Measurements from ENCODE around the gene GNG2. TPM values are rescaled to one million over a fixed set of nuclear protein-coding genes. Genes with fewer than 3 reads are reported as not detected.

GNG2 gene
- total RNA-seq, 2 donors from 2014 or later = 6.2 to 6.6 TPM

- ATAC-seq (peak; percentile 42), DNase-seq (peak in 1 of 4 donors; percentile 19)
- Histone ChIP-seq H3K4me1 (peaks cover under 1% of the 10 kb centered on the region), H3K9me3 (no peaks in the 10 kb centered on the region), H3K27me3 (no peaks in the 10 kb centered on the region), H3K4me3 (no peak overlapping the region), H3K27ac (no peak overlapping the region), H3K36me3 (replicated peaks in 1 of 2; ENCODE audit: insufficient read depth in 1 of 2, low read depth in 2 of 2) (peaks cover 0 to 19% of the 10 kb centered on the region in 2 donors)
- TF ChIP-seq, protein P1, sequence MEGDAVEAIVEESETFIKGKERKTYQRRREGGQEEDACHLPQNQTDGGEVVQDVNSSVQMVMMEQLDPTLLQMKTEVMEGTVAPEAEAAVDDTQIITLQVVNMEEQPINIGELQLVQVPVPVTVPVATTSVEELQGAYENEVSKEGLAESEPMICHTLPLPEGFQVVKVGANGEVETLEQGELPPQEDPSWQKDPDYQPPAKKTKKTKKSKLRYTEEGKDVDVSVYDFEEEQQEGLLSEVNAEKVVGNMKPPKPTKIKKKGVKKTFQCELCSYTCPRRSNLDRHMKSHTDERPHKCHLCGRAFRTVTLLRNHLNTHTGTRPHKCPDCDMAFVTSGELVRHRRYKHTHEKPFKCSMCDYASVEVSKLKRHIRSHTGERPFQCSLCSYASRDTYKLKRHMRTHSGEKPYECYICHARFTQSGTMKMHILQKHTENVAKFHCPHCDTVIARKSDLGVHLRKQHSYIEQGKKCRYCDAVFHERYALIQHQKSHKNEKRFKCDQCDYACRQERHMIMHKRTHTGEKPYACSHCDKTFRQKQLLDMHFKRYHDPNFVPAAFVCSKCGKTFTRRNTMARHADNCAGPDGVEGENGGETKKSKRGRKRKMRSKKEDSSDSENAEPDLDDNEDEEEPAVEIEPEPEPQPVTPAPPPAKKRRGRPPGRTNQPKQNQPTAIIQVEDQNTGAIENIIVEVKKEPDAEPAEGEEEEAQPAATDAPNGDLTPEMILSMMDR (IDR thresholded peaks at IDR 0.05) = peak; percentile 53 to 86 (median 73)
- TF ChIP-seq POLR2A (IDR thresholded peaks at IDR 0.05) = no peak
- WGBS, 2 donors = 37 to 41% methylated on average over 4 of the region's 4 CpGs
- intact Hi-C loops (cut with DNase I) = no loop called here
Observed at GRCh38 chr14:51996148-51996746, 135.8 kb downstream of the GNG2 start.

GRCh38 chr14:51998348-51998747, 137.9 kb downstream of the GNG2 start:
- peaks cover 15% of the 10 kb centered on the region for H3K4me1 ChIP-seq
- ATAC-seq = no peak
- H3K27ac ChIP-seq = no peak overlapping the region
- H3K4me3 ChIP-seq = no peak overlapping the region
- no peaks in the 10 kb centered on the region for H3K9me3 ChIP-seq
- H3K36me3 ChIP-seq (replicated peaks in 1 of 2; ENCODE audit: insufficient read depth in 1 of 2, low read depth in 2 of 2) = peaks cover 0 to 21% of the 10 kb centered on the region in 2 donors
- intact Hi-C loops (cut with DNase I) = no loop called here
- DNase-seq = no peak
- no peak for TF ChIP-seq POLR2A (IDR thresholded peaks at IDR 0.05)
- TF ChIP-seq, protein P1 (IDR thresholded peaks at IDR 0.05) = no peak
- no peaks in the 10 kb centered on the region for H3K27me3 ChIP-seq

DNA sequence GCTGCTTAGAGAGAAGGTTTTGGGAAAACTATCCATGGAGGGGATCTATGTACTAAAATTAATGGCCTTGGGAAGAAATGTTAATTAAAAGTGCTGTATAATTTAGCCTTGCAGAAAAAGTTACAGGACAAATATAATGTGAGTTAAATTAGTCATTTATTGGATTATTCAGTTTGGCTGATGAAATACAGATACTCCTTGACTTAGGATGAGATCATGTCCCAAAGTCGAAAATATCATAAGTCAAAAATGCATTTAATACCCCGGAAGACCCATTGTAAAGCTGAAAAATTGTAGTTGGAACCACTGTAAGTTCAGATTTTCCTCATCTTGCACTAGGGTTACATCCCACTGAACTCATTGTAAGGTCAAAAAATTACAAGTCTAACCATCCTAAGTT, 138.7 kb downstream of the GNG2 start:
- H3K27ac ChIP-seq = no peak overlapping the region
- peaks cover 0 to 19% of the 10 kb centered on the region in 2 donors for H3K36me3 ChIP-seq (replicated peaks in 1 of 2; ENCODE audit: insufficient read depth in 1 of 2, low read depth in 2 of 2)
- WGBS, 2 donors = 59 to 80% methylated on average over 2 of the region's 2 CpGs
- H3K27me3 ChIP-seq = no peaks in the 10 kb centered on the region
- DNase-seq = no peak
- H3K9me3 ChIP-seq = no peaks in the 10 kb centered on the region
- TF ChIP-seq POLR2A (IDR thresholded peaks at IDR 0.05) = no peak
- TF ChIP-seq, protein P1 (IDR thresholded peaks at IDR 0.05) = no peak
- intact Hi-C loops (cut with DNase I) = no loop called here
- H3K4me1 ChIP-seq = peaks cover 22% of the 10 kb centered on the region
- no peak overlapping the region for H3K4me3 ChIP-seq
- no peak for ATAC-seq

GRCh38 chr14:52000019-52000582, 139.7 kb downstream of the GNG2 start:
- 68 to 81% methylated on average over 3 of the region's 3 CpGs for WGBS, 2 donors
- H3K36me3 ChIP-seq (replicated peaks in 1 of 2; ENCODE audit: insufficient read depth in 1 of 2, low read depth in 2 of 2) = peaks cover 0 to 14% of the 10 kb centered on the region in 2 donors
- H3K27me3 ChIP-seq = no peaks in the 10 kb centered on the region
- H3K9me3 ChIP-seq = no peaks in the 10 kb centered on the region
- DNase-seq (no peak), ATAC-seq (no peak)
- no peak overlapping the region for H3K27ac ChIP-seq
- H3K4me3 ChIP-seq = no peak overlapping the region
- intact Hi-C loops (cut with DNase I) = no loop called here
- TF ChIP-seq, protein P1 (IDR thresholded peaks at IDR 0.05) = no peak
- no peak for TF ChIP-seq POLR2A (IDR thresholded peaks at IDR 0.05)
- H3K4me1 ChIP-seq = peaks cover 24% of the 10 kb centered on the region

GRCh38 chr14:52000696-52001095, 140.3 kb downstream of the GNG2 start:
- no peak for TF ChIP-seq POLR2A (IDR thresholded peaks at IDR 0.05)
- TF ChIP-seq, protein P1 (IDR thresholded peaks at IDR 0.05) = no peak
- no peak overlapping the region for H3K27ac ChIP-seq
- intact Hi-C loops (cut with DNase I) = no loop called here
- ATAC-seq = no peak
- H3K4me3 ChIP-seq = no peak overlapping the region
- DNase-seq = no peak
- no peaks in the 10 kb centered on the region for H3K9me3 ChIP-seq
- H3K27me3 ChIP-seq = no peaks in the 10 kb centered on the region
- H3K36me3 ChIP-seq (replicated peaks in 1 of 2; ENCODE audit: insufficient read depth in 1 of 2, low read depth in 2 of 2) = peaks cover 0 to 19% of the 10 kb centered on the region in 2 donors
- WGBS, 2 donors = 76 to 83% methylated on average over 3 of the region's 3 CpGs
- H3K4me1 ChIP-seq = peaks cover 24% of the 10 kb centered on the region

All from body of pancreas (tissue), 4 donors.